HCT116 (cell line): Measurements from ENCODE around the gene DPEP3. TPM values are rescaled to one million over a fixed set of nuclear protein-coding genes. Genes with fewer than 3 reads are reported as not detected.

Experiments used
- ATAC-seq: fragments of 200-7000 bp; cut with Tn5 transposase; 2 replicates; pipeline ENCODE4 v1.9.1; 2020; ENCODE audit warnings: mild to moderate bottlenecking, moderate library complexity
- BruUV-seq: library from RNA; stranded (reverse); fragments of 400-500 nt; replicated peaks from 2 replicates; lab custom pipeline; 2021; lab: Mats Ljungman, UMichigan
- CTCF ChIA-PET: fragments of 300-600 bp; sonication (Branson Sonifier 250); formaldehyde crosslinking; loops from one replicate; lab custom pipeline; 2021; ENCODE audit warnings: antibody characterized with exemption; lab: Charles Lee
- POLR2A ChIA-PET: fragments of 300-600, 350-600 bp; sonication (Branson Sonifier 250); formaldehyde crosslinking; loops from one replicate; lab custom pipeline; 2021; ENCODE audit warnings: antibody characterized with exemption; lab: Charles Lee
- RAD21 ChIA-PET, 2 experiments: fragments of 300-600 bp; sonication (Branson Sonifier 250); formaldehyde crosslinking; loops; one replicate each; lab custom pipeline; 2023; ENCODE audit warnings: low total read pairs in 2 of 2; ENCODE audit not compliant: uncharacterized antibody in 2 of 2, unreplicated experiment in 2 of 2, low non-redundant PET in 1 of 2; lab: Charles Lee
- DNase-seq: peaks from one replicate; pipeline ENCODE4 v3.0.0-alpha.2; 2010; ENCODE audit warnings: low read depth, low spot score
- H2AFZ ChIP-seq: fragments of 200-600 bp; shearing (Covaris generic), sonication (generic); 2 replicates; pipeline ENCODE4 v1.6.1; 2017; ENCODE audit warnings: low read depth, mixed run types, mixed read lengths, antibody characterized with exemption, low read length; ENCODE audit not compliant: poor library complexity, severe bottlenecking
- H3K27ac ChIP-seq: 2 replicates; pipeline ENCODE4 v1.5.1; 2012; ENCODE audit warnings: low read depth, low read length
- H3K27me3 ChIP-seq: fragments of 200-600 bp; sonication (generic); 2 replicates; pipeline ENCODE4 v1.6.1; 2016; ENCODE audit warnings: mixed run types, low read length, mixed read lengths; ENCODE audit not compliant: insufficient read depth
- H3K36me3 ChIP-seq, 2 experiments: fragments of 200-500 bp in 1 of 2; fragments of 200-600 bp in 1 of 2; sonication (Bioruptor generic) in 1 of 2; sonication (generic) in 1 of 2; 2 replicates each; pipeline versions ENCODE4 v1.5.1 to v1.6.1; 2014 to 2016; ENCODE audit warnings: low read length in 2 of 2, inconsistent platforms in 1 of 2, mixed read lengths in 1 of 2, mixed run types in 1 of 2; ENCODE audit not compliant: insufficient read depth in 2 of 2, control insufficient read depth in 1 of 2
- H3K4me1 ChIP-seq, 2 experiments: fragments of 200-600 bp in 1 of 2; sonication (generic) in 1 of 2; 2 replicates each; pipeline versions ENCODE4 v1.5.1 to v1.6.1; 2012 to 2017; ENCODE audit warnings: low read length in 2 of 2, inconsistent platforms in 1 of 2, mild to moderate bottlenecking in 1 of 2, mixed read lengths in 1 of 2, mixed run types in 1 of 2, moderate library complexity in 1 of 2; ENCODE audit not compliant: insufficient read depth in 2 of 2, control insufficient read depth in 1 of 2
- H3K4me2 ChIP-seq: fragments of 200-600 bp; sonication (generic); 2 replicates; pipeline ENCODE4 v1.6.1; 2017; ENCODE audit warnings: mixed run types, low read length, mixed read lengths
- H3K4me3 ChIP-seq, 2 experiments: fragments of 200-600 bp in 1 of 2; sonication (generic) in 1 of 2; replicated peaks in 1 of 2; 2 replicates each; pipeline ENCODE4 v1.5.1; 2011 to 2016; ENCODE audit warnings: low read length in 2 of 2, control low read depth in 1 of 2, low read depth in 1 of 2, mild to moderate bottlenecking in 1 of 2, mixed read lengths in 1 of 2, mixed run types in 1 of 2
- H3K79me2 ChIP-seq: fragments of 200-600 bp; sonication (generic); 2 replicates; pipeline ENCODE4 v1.6.1; 2017; ENCODE audit warnings: mild to moderate bottlenecking, mixed run types, low read length, moderate library complexity, mixed read lengths; ENCODE audit not compliant: insufficient read depth
- H3K9ac ChIP-seq: fragments of 200-600 bp; sonication (generic); 2 replicates; pipeline ENCODE4 v1.6.1; 2016; ENCODE audit warnings: low read length, mixed read lengths
- H3K9me2 ChIP-seq: fragments of 200-600 bp; sonication (generic), shearing (Covaris generic); 2 replicates; pipeline ENCODE4 v1.6.1; 2017; ENCODE audit warnings: mixed run types, mild to moderate bottlenecking, moderate library complexity; ENCODE audit not compliant: insufficient read depth
- H3K9me3 ChIP-seq, 2 experiments: fragments of 200-500 bp in 1 of 2; fragments of 200-600 bp in 1 of 2; sonication (Bioruptor generic) in 1 of 2; sonication (generic) in 1 of 2; 2 replicates each; pipeline ENCODE4 v1.6.1; 2014 to 2017; ENCODE audit warnings: low read length in 2 of 2, mixed read lengths in 2 of 2, inconsistent platforms in 1 of 2, low read depth in 1 of 2, mild to moderate bottlenecking in 1 of 2, mixed run types in 1 of 2, moderate library complexity in 1 of 2; ENCODE audit not compliant: control insufficient read depth in 1 of 2, insufficient read depth in 1 of 2
- H4K20me1 ChIP-seq: fragments of 200-600 bp; sonication (generic), shearing (Covaris generic); 2 replicates; pipeline ENCODE4 v1.6.1; 2017; ENCODE audit warnings: mixed run types, mild to moderate bottlenecking, moderate library complexity; ENCODE audit not compliant: insufficient read depth
- CBX3 ChIP-seq: IDR thresholded peaks from 2 replicates; pipeline ENCODE4 v1.6.1; 2012; ENCODE audit warnings: low read depth
- CEBPB ChIP-seq: IDR thresholded peaks from 2 replicates; pipeline ENCODE4 v1.6.1; 2012; ENCODE audit warnings: low read depth
- EGR1 ChIP-seq: IDR thresholded peaks from 2 replicates; pipeline ENCODE4 v1.6.1; 2012; ENCODE audit warnings: low read depth
- ELF1 ChIP-seq: IDR thresholded peaks from 2 replicates; pipeline ENCODE4 v1.6.1; 2012; ENCODE audit warnings: low read depth, borderline replicate concordance
- EZH2 ChIP-seq: fragments of 200-600 bp; sonication (generic); IDR thresholded peaks from 2 replicates; pipeline ENCODE4 v1.6.1; 2017; ENCODE audit warnings: antibody characterized with exemption, mixed run types
- EZH2phosphoT487 ChIP-seq: fragments of 200-600 bp; IDR thresholded peaks from 2 replicates; pipeline ENCODE4 v1.6.1; 2018; ENCODE audit warnings: antibody characterized with exemption, borderline replicate concordance
- FOSL1 ChIP-seq: IDR thresholded peaks from 2 replicates; pipeline ENCODE4 v1.6.1; 2012; ENCODE audit warnings: low read depth
- JUND ChIP-seq: IDR thresholded peaks from 2 replicates; pipeline ENCODE4 v1.6.1; 2012
- POLR2A ChIP-seq: IDR thresholded peaks from 2 replicates; pipeline ENCODE4 v1.7.0; 2011; ENCODE audit warnings: borderline replicate concordance; ENCODE audit not compliant: insufficient read depth, insufficient read length; ENCODE audit errors: extremely low read depth
- POLR2AphosphoS5 ChIP-seq: IDR thresholded peaks from 2 replicates; pipeline ENCODE4 v1.6.1; 2011; ENCODE audit warnings: mild to moderate bottlenecking, low read depth, low read length, moderate library complexity
- RAD21 ChIP-seq: IDR thresholded peaks from 2 replicates; pipeline ENCODE4 v1.6.1; 2012; ENCODE audit warnings: low read depth, mild to moderate bottlenecking
- SIN3A ChIP-seq: IDR thresholded peaks from 2 replicates; pipeline ENCODE4 v1.6.1; 2012; ENCODE audit warnings: low read depth
- SRF ChIP-seq: IDR thresholded peaks from 2 replicates; pipeline ENCODE4 v1.6.1; 2012; ENCODE audit warnings: low read depth
- YY1 ChIP-seq: IDR thresholded peaks from 2 replicates; pipeline ENCODE4 v1.6.1; 2011; ENCODE audit warnings: low read length, low read depth, moderate library complexity, mild to moderate bottlenecking; ENCODE audit not compliant: insufficient replicate concordance; ENCODE audit errors: extremely low read depth
- ZFX ChIP-seq: fragments of 450-650 bp; IDR thresholded peaks from 2 replicates; pipeline ENCODE4 v1.6.1; 2017
- ZNF274 ChIP-seq: fragments of 200-500 bp; sonication (Bioruptor generic); IDR thresholded peaks from 2 replicates; pipeline ENCODE4 v1.6.1; 2014; ENCODE audit warnings: mild to moderate bottlenecking, low read depth, low read length, inconsistent platforms
- intact Hi-C: fragments of 100-400 bp; cut with micrococcal nuclease; formaldehyde crosslinking; loops from 2 replicates; pipeline ENCODE4 v1.10.0; 2022
- total RNA-seq: library from RNA; stranded (reverse); gene quantifications from one replicate; pipeline ENCODE4 v1.2.1, GENCODE V29; 2021; ENCODE audit not compliant: unreplicated experiment
- TF ChIP-seq, protein P1 (sequence below): IDR thresholded peaks from 2 replicates; pipeline ENCODE4 v1.6.1; 2011; ENCODE audit warnings: mild to moderate bottlenecking, low read length, moderate library complexity; ENCODE audit not compliant: insufficient replicate concordance; ENCODE audit errors: extremely low read depth
- TF ChIP-seq, protein P2 (sequence below), 3 experiments: fragments of 200-600 bp in 1 of 3; sonication (generic) in 1 of 3; IDR thresholded peaks in 2 of 3; conservative IDR thresholded peaks in 1 of 3; 2 replicates each; pipeline ENCODE4 v1.5.1; 2012 to 2017; ENCODE audit warnings: low read depth in 2 of 3, low read length in 2 of 3, antibody characterized with exemption in 1 of 3, borderline replicate concordance in 1 of 3, control low read depth in 1 of 3, mild to moderate bottlenecking in 1 of 3, mixed read lengths in 1 of 3, mixed run types in 1 of 3, moderate library complexity in 1 of 3; ENCODE audit not compliant: insufficient read depth in 1 of 3

Gene DPEP3
- total RNA-seq, 1 experiment from 2014 or later = not detected

- no peak overlapping the region for H3K4me3 ChIP-seq
- ChIA-PET POLR2A (no interaction called here), CTCF (no interaction called here), RAD21 (no interaction called here)
- H3K9ac ChIP-seq = no peak overlapping the region
- no peak overlapping the region for H3K27ac ChIP-seq
- H3K9me2 ChIP-seq = no peaks in the 10 kb centered on the region
- H4K20me1 ChIP-seq = no peaks in the 10 kb centered on the region
- TF ChIP-seq POLR2AphosphoS5 (no peak), FOSL1 (no peak), POLR2A (no peak), CEBPB (no peak), RAD21 (no peak)
- no peak for ATAC-seq
- no peak for DNase-seq
- no peaks in the 10 kb centered on the region for H3K27me3 ChIP-seq
- H3K4me2 ChIP-seq = no peak overlapping the region
- intact Hi-C loops = no loop called here
- H2AFZ ChIP-seq = no peak overlapping the region
- no peaks in the 10 kb centered on the region for H3K9me3 ChIP-seq
- H3K79me2 ChIP-seq = no peaks in the 10 kb centered on the region
- no TSS peak for BruUV-seq
- no peaks in the 10 kb centered on the region for H3K36me3 ChIP-seq
- H3K4me1 ChIP-seq = peaks cover 5 to 13% of the 10 kb centered on the region in 2 experiments; a peak in 3 of 4 replicates
Measured at GRCh38 chr16:67990018-67990386, 9.7 kb upstream of the DPEP3 start.

GRCh38 chr16:67989322-67990017 is 9.2 kb upstream of the DPEP3 start:
- DNase-seq (no peak), ATAC-seq (no peak)
- Histone ChIP-seq H3K36me3 (no peaks in the 10 kb centered on the region), H3K27ac (no peak overlapping the region), H3K4me1 (peaks cover 5 to 13% of the 10 kb centered on the region in 2 experiments; a peak in 3 of 4 replicates), H4K20me1 (no peaks in the 10 kb centered on the region), H3K9me3 (no peaks in the 10 kb centered on the region), H3K27me3 (no peaks in the 10 kb centered on the region), H3K9ac (no peak overlapping the region), H3K4me3 (no peak overlapping the region), H2AFZ (no peak overlapping the region), H3K79me2 (no peaks in the 10 kb centered on the region), H3K4me2 (no peak overlapping the region), H3K9me2 (no peaks in the 10 kb centered on the region)
- ChIA-PET CTCF (no interaction called here), POLR2A (no interaction called here), RAD21 (no interaction called here)
- intact Hi-C loops = no loop called here
- no TSS peak for BruUV-seq
- TF ChIP-seq ZFX (no peak), ZNF274 (no peak), CEBPB (no peak), EGR1 (no peak), EZH2phosphoT487 (no peak), ELF1 (no peak), CBX3 (no peak), EZH2 (no peak), POLR2AphosphoS5 (no peak), SIN3A (no peak), SRF (no peak), YY1 (no peak), JUND (no peak), RAD21 (no peak)
- TF ChIP-seq, protein P1, sequence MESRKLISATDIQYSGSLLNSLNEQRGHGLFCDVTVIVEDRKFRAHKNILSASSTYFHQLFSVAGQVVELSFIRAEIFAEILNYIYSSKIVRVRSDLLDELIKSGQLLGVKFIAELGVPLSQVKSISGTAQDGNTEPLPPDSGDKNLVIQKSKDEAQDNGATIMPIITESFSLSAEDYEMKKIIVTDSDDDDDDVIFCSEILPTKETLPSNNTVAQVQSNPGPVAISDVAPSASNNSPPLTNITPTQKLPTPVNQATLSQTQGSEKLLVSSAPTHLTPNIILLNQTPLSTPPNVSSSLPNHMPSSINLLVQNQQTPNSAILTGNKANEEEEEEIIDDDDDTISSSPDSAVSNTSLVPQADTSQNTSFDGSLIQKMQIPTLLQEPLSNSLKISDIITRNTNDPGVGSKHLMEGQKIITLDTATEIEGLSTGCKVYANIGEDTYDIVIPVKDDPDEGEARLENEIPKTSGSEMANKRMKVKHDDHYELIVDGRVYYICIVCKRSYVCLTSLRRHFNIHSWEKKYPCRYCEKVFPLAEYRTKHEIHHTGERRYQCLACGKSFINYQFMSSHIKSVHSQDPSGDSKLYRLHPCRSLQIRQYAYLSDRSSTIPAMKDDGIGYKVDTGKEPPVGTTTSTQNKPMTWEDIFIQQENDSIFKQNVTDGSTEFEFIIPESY = no peak
- TF ChIP-seq, protein P2, sequence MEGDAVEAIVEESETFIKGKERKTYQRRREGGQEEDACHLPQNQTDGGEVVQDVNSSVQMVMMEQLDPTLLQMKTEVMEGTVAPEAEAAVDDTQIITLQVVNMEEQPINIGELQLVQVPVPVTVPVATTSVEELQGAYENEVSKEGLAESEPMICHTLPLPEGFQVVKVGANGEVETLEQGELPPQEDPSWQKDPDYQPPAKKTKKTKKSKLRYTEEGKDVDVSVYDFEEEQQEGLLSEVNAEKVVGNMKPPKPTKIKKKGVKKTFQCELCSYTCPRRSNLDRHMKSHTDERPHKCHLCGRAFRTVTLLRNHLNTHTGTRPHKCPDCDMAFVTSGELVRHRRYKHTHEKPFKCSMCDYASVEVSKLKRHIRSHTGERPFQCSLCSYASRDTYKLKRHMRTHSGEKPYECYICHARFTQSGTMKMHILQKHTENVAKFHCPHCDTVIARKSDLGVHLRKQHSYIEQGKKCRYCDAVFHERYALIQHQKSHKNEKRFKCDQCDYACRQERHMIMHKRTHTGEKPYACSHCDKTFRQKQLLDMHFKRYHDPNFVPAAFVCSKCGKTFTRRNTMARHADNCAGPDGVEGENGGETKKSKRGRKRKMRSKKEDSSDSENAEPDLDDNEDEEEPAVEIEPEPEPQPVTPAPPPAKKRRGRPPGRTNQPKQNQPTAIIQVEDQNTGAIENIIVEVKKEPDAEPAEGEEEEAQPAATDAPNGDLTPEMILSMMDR (IDR thresholded peaks at IDR 0.05 in 2 of 3, conservative IDR thresholded peaks at IDR 0.05 in 1 of 3; ENCODE audit: borderline replicate concordance in 1 of 3, insufficient read depth in 1 of 3, low read depth in 2 of 3, low read length in 2 of 3) = no peak
